HG02970 (cell line): ENCODE data around the gene CCDC88A.
"Not testable (repeated sequence)": the region's sequence is repeated elsewhere in the genome, so short reads cannot be mapped to it uniquely, and the experiment has no call there.

Experiments
- ATAC-seq: cut with Tn5 transposase; IDR thresholded peaks from one replicate; pipeline ENCODE4 v1.9.1; 2021; ENCODE audit warnings: mild to moderate bottlenecking, moderate library complexity, moderate number of reproducible peaks; ENCODE audit not compliant: unreplicated experiment, low FRiP score

Gene CCDC88A

GRCh38 chr2:55330541-55331297 lies 88.9 kb downstream of the CCDC88A start:
- ATAC-seq = no peak

- no peak for ATAC-seq
These were observed 92.0 kb downstream of the CCDC88A start for GRCh38 chr2:55327470-55328230.

- ATAC-seq = no peak
These were observed 104.7 kb downstream of the CCDC88A start for GRCh38 chr2:55314985-55315384.

- peak; percentile 92 for ATAC-seq
These were observed 108.2 kb downstream of the CCDC88A start for GRCh38 chr2:55311444-55311870.

- ATAC-seq = no peak
These were observed 110.2 kb downstream of the CCDC88A start for GRCh38 chr2:55309446-55309845.

- ATAC-seq = no peak
These were observed 117.4 kb downstream of the CCDC88A start for GRCh38 chr2:55302241-55302640.

- no peak for ATAC-seq
These were observed 118.4 kb downstream of the CCDC88A start for GRCh38 chr2:55301277-55301676.

GRCh38 chr2:55296393-55296792 lies 123.3 kb downstream of the CCDC88A start:
- no peak for ATAC-seq

GRCh38 chr2:55283083-55283482 lies 136.6 kb downstream of the CCDC88A start:
- ATAC-seq = no peak

- peak; percentile 93 for ATAC-seq
These were observed 137.3 kb downstream of the CCDC88A start for GRCh38 chr2:55282110-55282917.

GRCh38 chr2:55280851-55281546 lies 138.7 kb downstream of the CCDC88A start:
- not testable (repeated sequence) for ATAC-seq

GRCh38 chr2:55279859-55280424 lies 139.7 kb downstream of the CCDC88A start:
- ATAC-seq = not testable (repeated sequence)

- ATAC-seq = not testable (repeated sequence)
These were observed 140.3 kb downstream of the CCDC88A start for GRCh38 chr2:55279214-55279835.

- no peak for ATAC-seq
These were observed 142.3 kb downstream of the CCDC88A start for GRCh38 chr2:55277310-55277709.

GRCh38 chr2:55274346-55274745 lies 145.3 kb downstream of the CCDC88A start:
- ATAC-seq = not testable (repeated sequence)

GRCh38 chr2:55269645-55269990 lies 150.0 kb downstream of the CCDC88A start:
- no peak for ATAC-seq

GRCh38 chr2:55268907-55269644 lies 150.6 kb downstream of the CCDC88A start, which contains the start of gene MTIF2:
MTIF2 (minus strand) TSS chr2:55269231; CDS start chr2:55263858, 5,373 bp downstream.
- peak; percentile 96 for ATAC-seq

GRCh38 chr2:55268288-55268906 lies 151.3 kb downstream of the CCDC88A start:
- no peak for ATAC-seq
